GM11168 (cell line): Measurements from ENCODE around the gene SPACA5B.
"Not testable (repeated sequence)": the region's sequence is repeated elsewhere in the genome, so short reads cannot be mapped to it uniquely, and the experiment has no call there.

ENCODE experiments used
- in situ Hi-C: fragments of 300-500 bp; cut with MboI; formaldehyde crosslinking; loops from one replicate; pipeline ENCODE4 v1.12.0; 2022; ENCODE audit warnings: low sequenced_read_pairs; ENCODE audit not compliant: unreplicated experiment

SPACA5B gene

GRCh38 chrX:48130326-48130725 is at the start of gene SPACA5B:
SPACA5B (plus strand) TSS chrX:48130626; CDS start chrX:48130688, 62 bp downstream.
- in situ Hi-C loops = not testable (repeated sequence)

- in situ Hi-C loops = no loop called here
These were observed 47.2 kb upstream of the SPACA5B start for GRCh38 chrX:48083212-48083611.

GRCh38 chrX:48083706-48084105 is 46.7 kb upstream of the SPACA5B start:
- in situ Hi-C loops = no loop called here

- in situ Hi-C loops = no loop called here
These were observed 44.3 kb upstream of the SPACA5B start for GRCh38 chrX:48086082-48086481.

- in situ Hi-C loops = no loop called here
These were observed 40.3 kb upstream of the SPACA5B start for GRCh38 chrX:48090123-48090522.

GRCh38 chrX:48092558-48092957 is 37.9 kb upstream of the SPACA5B start:
- in situ Hi-C loops = not testable (repeated sequence)

- in situ Hi-C loops = no loop called here
These were observed 29.0 kb upstream of the SPACA5B start for GRCh38 chrX:48101443-48101842.

- in situ Hi-C loops = no loop called here
These were observed 27.5 kb upstream of the SPACA5B start for GRCh38 chrX:48102874-48103374.

GRCh38 chrX:48107717-48108116 is 22.7 kb upstream of the SPACA5B start:
- in situ Hi-C loops = no loop called here

GRCh38 chrX:48125286-48125685 is 5.1 kb upstream of the SPACA5B start:
- in situ Hi-C loops = not testable (repeated sequence)

GRCh38 chrX:48132308-48132844 is 1.9 kb downstream of the SPACA5B start:
- in situ Hi-C loops = not testable (repeated sequence)

GRCh38 chrX:48139076-48139475 is 8.7 kb downstream of the SPACA5B start:
- in situ Hi-C loops = not testable (repeated sequence)

- in situ Hi-C loops = not testable (repeated sequence)
These were observed 11.5 kb downstream of the SPACA5B start for GRCh38 chrX:48141810-48142508.

GRCh38 chrX:48142697-48143096 is 12.3 kb downstream of the SPACA5B start:
- in situ Hi-C loops = not testable (repeated sequence)

GRCh38 chrX:48153769-48154168 is 23.3 kb downstream of the SPACA5B start:
- in situ Hi-C loops = no loop called here

- in situ Hi-C loops = no loop called here
These were observed 24.4 kb downstream of the SPACA5B start for GRCh38 chrX:48154796-48155195.

- in situ Hi-C loops = no loop called here
These were observed 25.6 kb downstream of the SPACA5B start for GRCh38 chrX:48156014-48156413.

- in situ Hi-C loops = no loop called here
These were observed 34.8 kb downstream of the SPACA5B start for GRCh38 chrX:48165241-48165640.

GRCh38 chrX:48166322-48166721 is 35.9 kb downstream of the SPACA5B start:
- in situ Hi-C loops = not testable (repeated sequence)

GRCh38 chrX:48179691-48180090 is 49.3 kb downstream of the SPACA5B start:
- in situ Hi-C loops = no loop called here

- in situ Hi-C loops = no loop called here
These were observed 50.4 kb downstream of the SPACA5B start for GRCh38 chrX:48180811-48181210.

GRCh38 chrX:48181882-48182281 is 51.5 kb downstream of the SPACA5B start:
- in situ Hi-C loops = not testable (repeated sequence)
